ENCODE results near the gene S100A16.

DNA sequence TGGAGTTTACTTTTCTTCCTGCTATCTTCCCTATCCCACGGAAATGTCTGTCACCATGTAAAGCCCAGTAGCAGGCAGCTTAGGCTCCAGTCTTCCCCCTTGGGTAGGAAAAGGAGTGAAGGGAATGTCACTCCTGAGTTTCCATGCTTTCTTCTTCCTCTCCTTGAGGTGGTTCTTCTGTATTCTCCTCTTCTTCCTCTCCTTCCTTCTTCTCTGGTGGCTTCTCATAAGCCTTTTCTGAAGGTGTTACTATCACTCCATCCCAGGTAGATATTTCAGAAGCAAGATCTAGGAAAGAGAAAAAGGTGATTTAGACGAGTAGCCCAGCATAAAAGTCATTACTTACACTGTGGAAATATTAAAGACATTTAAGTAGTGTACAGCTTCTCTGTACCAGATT lies 49.3 kb upstream of the S100A16 start:
- TF ChIP-seq, protein P1, sequence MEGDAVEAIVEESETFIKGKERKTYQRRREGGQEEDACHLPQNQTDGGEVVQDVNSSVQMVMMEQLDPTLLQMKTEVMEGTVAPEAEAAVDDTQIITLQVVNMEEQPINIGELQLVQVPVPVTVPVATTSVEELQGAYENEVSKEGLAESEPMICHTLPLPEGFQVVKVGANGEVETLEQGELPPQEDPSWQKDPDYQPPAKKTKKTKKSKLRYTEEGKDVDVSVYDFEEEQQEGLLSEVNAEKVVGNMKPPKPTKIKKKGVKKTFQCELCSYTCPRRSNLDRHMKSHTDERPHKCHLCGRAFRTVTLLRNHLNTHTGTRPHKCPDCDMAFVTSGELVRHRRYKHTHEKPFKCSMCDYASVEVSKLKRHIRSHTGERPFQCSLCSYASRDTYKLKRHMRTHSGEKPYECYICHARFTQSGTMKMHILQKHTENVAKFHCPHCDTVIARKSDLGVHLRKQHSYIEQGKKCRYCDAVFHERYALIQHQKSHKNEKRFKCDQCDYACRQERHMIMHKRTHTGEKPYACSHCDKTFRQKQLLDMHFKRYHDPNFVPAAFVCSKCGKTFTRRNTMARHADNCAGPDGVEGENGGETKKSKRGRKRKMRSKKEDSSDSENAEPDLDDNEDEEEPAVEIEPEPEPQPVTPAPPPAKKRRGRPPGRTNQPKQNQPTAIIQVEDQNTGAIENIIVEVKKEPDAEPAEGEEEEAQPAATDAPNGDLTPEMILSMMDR (IDR thresholded peaks at IDR 0.05) = no peak
- TF ChIP-seq POLR2A (IDR thresholded peaks at IDR 0.05) = no peak

Measured in body of pancreas (tissue), 4 donors.